ES-I3 (cell line): ENCODE results near the gene TNPO1.

ENCODE experiments used
- H3K36me3 ChIP-seq: 2 replicates; pipeline ENCODE4 v1.6.1; 2013; ENCODE audit warnings: mild to moderate bottlenecking, low read length, control low read depth, moderate library complexity; ENCODE audit not compliant: insufficient read depth
- H3K4me1 ChIP-seq: 2 replicates; pipeline ENCODE4 v1.6.1; 2013; ENCODE audit warnings: mild to moderate bottlenecking, control low read depth, low read length; ENCODE audit not compliant: insufficient read depth
- H3K9ac ChIP-seq: 2 replicates; pipeline ENCODE4 v1.6.1; 2013; ENCODE audit warnings: low read depth, mild to moderate bottlenecking, low read length, moderate library complexity
- H3K9me3 ChIP-seq: 2 replicates; pipeline ENCODE4 v1.6.1; 2013; ENCODE audit warnings: mild to moderate bottlenecking, low read length, moderate library complexity; ENCODE audit not compliant: control insufficient read depth, insufficient read depth

TNPO1 gene

GRCh38 chr5:72850113-72850512 is 33.7 kb downstream of the TNPO1 start:
- Histone ChIP-seq H3K36me3 (no peaks in the 10 kb centered on the region), H3K9me3 (no peaks in the 10 kb centered on the region), H3K9ac (no peak overlapping the region; the same call in 1 of the 2 replicates), H3K4me1 (peaks cover 12% of the 10 kb centered on the region)

GRCh38 chr5:72852356-72852755 is 35.9 kb downstream of the TNPO1 start:
- peaks cover 7% of the 10 kb centered on the region for H3K36me3 ChIP-seq

GRCh38 chr5:72854419-72854818 is 38.0 kb downstream of the TNPO1 start:
- Histone ChIP-seq H3K4me1 (peaks cover 8% of the 10 kb centered on the region; the same call in 1 of the 2 replicates), H3K9me3 (no peaks in the 10 kb centered on the region), H3K9ac (no peak overlapping the region), H3K36me3 (peaks cover 11% of the 10 kb centered on the region)

More at GRCh38 chr5:72852356-72852755, 35.9 kb downstream of the TNPO1 start:
- Histone ChIP-seq H3K9me3 (no peaks in the 10 kb centered on the region), H3K4me1 (peaks cover 8% of the 10 kb centered on the region), H3K9ac (no peak overlapping the region)

GRCh38 chr5:72855821-72856220 is 39.4 kb downstream of the TNPO1 start:
- Histone ChIP-seq H3K9ac (no peak overlapping the region), H3K4me1 (no peaks in the 10 kb centered on the region; the same call in 1 of the 2 replicates), H3K9me3 (no peaks in the 10 kb centered on the region), H3K36me3 (peaks cover 11% of the 10 kb centered on the region)

- H3K36me3 ChIP-seq, result peaks cover 19% of the 10 kb centered on the region
- H3K4me1 ChIP-seq, result no peaks in the 10 kb centered on the region; the same call in 1 of the 2 replicates
- H3K9ac ChIP-seq, result no peak overlapping the region
- no peaks in the 10 kb centered on the region for H3K9me3 ChIP-seq
Observed at GRCh38 chr5:72857396-72857795, 40.9 kb downstream of the TNPO1 start.

GRCh38 chr5:72859127-72859526 is 42.7 kb downstream of the TNPO1 start:
- Histone ChIP-seq H3K9ac (no peak overlapping the region), H3K36me3 (peaks cover 24% of the 10 kb centered on the region), H3K9me3 (no peaks in the 10 kb centered on the region), H3K4me1 (no peaks in the 10 kb centered on the region)

- H3K36me3 ChIP-seq, result peaks cover 27% of the 10 kb centered on the region
- no peaks in the 10 kb centered on the region for H3K4me1 ChIP-seq
- H3K9me3 ChIP-seq, result no peaks in the 10 kb centered on the region
- no peak overlapping the region for H3K9ac ChIP-seq
Observed at GRCh38 chr5:72860499-72860898, 44.0 kb downstream of the TNPO1 start.

- Histone ChIP-seq H3K4me1 (peaks cover 5% of the 10 kb centered on the region; the same call in 1 of the 2 replicates), H3K9me3 (no peaks in the 10 kb centered on the region), H3K36me3 (peaks cover 5% of the 10 kb centered on the region), H3K9ac (no peak overlapping the region)
Observed at GRCh38 chr5:72871366-72872024, 55.0 kb downstream of the TNPO1 start.

- H3K9me3 ChIP-seq, result no peaks in the 10 kb centered on the region
- peaks cover 13% of the 10 kb centered on the region for H3K36me3 ChIP-seq
- H3K4me1 ChIP-seq, result no peaks in the 10 kb centered on the region
- no peak overlapping the region for H3K9ac ChIP-seq
Observed at GRCh38 chr5:72878854-72879253, 62.4 kb downstream of the TNPO1 start.

GRCh38 chr5:72882989-72883388 is 66.5 kb downstream of the TNPO1 start:
- H3K9me3 ChIP-seq, result no peaks in the 10 kb centered on the region
- no peak overlapping the region for H3K9ac ChIP-seq
- no peaks in the 10 kb centered on the region for H3K4me1 ChIP-seq
- peaks cover 20% of the 10 kb centered on the region for H3K36me3 ChIP-seq

GRCh38 chr5:72883850-72884249 is 67.4 kb downstream of the TNPO1 start:
- peaks cover 24% of the 10 kb centered on the region for H3K36me3 ChIP-seq
- no peaks in the 10 kb centered on the region for H3K9me3 ChIP-seq

GRCh38 chr5:72884892-72885291 is 68.4 kb downstream of the TNPO1 start:
- H3K36me3 ChIP-seq, result peaks cover 25% of the 10 kb centered on the region
- no peaks in the 10 kb centered on the region for H3K9me3 ChIP-seq
- H3K4me1 ChIP-seq, result no peaks in the 10 kb centered on the region
- H3K9ac ChIP-seq, result no peak overlapping the region

More at GRCh38 chr5:72883850-72884249, 67.4 kb downstream of the TNPO1 start:
- Histone ChIP-seq H3K4me1 (no peaks in the 10 kb centered on the region), H3K9ac (no peak overlapping the region)

GRCh38 chr5:72885824-72886223 is 69.4 kb downstream of the TNPO1 start:
- Histone ChIP-seq H3K4me1 (no peaks in the 10 kb centered on the region), H3K9me3 (no peaks in the 10 kb centered on the region), H3K9ac (no peak overlapping the region), H3K36me3 (peaks cover 25% of the 10 kb centered on the region)

GRCh38 chr5:72888595-72888994 is 72.1 kb downstream of the TNPO1 start:
- no peak overlapping the region for H3K9ac ChIP-seq
- no peaks in the 10 kb centered on the region for H3K4me1 ChIP-seq
- H3K36me3 ChIP-seq, result peaks cover 27% of the 10 kb centered on the region
- H3K9me3 ChIP-seq, result no peaks in the 10 kb centered on the region

- H3K9ac ChIP-seq, result no peak overlapping the region
- no peaks in the 10 kb centered on the region for H3K4me1 ChIP-seq
- H3K9me3 ChIP-seq, result no peaks in the 10 kb centered on the region
- peaks cover 33% of the 10 kb centered on the region for H3K36me3 ChIP-seq
Observed at GRCh38 chr5:72889324-72889723, 72.9 kb downstream of the TNPO1 start.
